ENCODE data around the gene FKBP1A.
"Not testable (repeated sequence)": the region's sequence is repeated elsewhere in the genome, so short reads cannot be mapped to it uniquely, and the experiment has no call there.

The FKBP1A gene

GRCh38 chr20:1346315-1346969 is 46.4 kb downstream of the FKBP1A start:
- no peak overlapping the region for H3K27ac ChIP-seq
- no peak for TF ChIP-seq CTCF (IDR thresholded peaks at IDR 0.05)
- DNase-seq (ENCODE audit: low spot score), result no peak
- H3K4me3 ChIP-seq, result no peak overlapping the region

DNA sequence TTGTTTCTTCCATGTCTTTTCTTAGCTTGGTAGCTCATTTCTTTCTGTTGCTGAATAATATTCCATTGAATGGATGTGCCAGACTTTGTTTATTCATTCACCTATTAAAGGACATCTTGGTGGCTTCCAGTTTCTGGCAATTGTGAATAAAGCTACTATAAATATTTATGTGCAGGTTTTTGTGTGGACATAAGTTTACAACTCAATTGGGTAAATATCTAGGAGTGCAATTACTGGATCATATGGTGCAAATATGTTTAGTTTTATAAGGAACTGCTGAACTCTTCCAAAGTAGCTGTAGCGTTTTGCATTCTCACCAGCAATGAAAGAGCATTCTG is 47.1 kb downstream of the FKBP1A start:
- H3K27ac ChIP-seq, result no peak overlapping the region
- no peak for TF ChIP-seq CTCF (IDR thresholded peaks at IDR 0.05)
- H3K4me3 ChIP-seq, result no peak overlapping the region
- no peak for DNase-seq (ENCODE audit: low spot score)

DNA sequence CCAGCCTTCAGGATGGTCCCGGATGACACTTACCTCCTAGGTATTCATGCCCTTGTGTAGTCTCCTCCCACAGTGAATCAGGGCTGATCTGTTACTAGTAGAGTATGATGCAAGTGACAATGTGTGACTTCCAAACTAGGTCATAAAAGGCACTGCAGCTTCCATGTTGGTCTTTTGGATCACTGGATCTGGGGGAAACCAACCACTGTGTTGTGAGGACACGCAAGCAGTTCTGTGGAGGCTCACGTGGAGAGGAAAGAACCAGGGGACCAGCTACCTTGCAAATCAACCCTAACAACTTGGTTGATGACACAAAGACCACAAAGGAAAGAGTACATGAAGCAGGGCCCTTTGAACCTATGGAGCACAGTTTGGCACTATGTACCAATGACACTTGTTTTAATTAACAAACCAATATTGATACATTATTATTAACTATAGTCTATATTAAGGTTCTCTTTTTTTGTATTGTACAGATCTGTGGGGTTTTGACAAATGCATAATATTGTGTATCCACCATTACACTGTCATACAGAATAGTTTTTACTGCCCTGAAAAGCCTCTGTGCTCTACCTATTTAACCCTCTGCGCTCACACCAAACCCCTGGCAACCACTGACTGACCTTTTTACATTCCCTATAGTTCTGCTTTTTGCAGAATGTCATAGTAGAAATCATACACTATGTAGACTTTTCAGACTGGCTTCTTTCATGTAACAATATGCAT is 47.7 kb downstream of the FKBP1A start:
- DNase-seq (ENCODE audit: low spot score), result no peak
- no peak for TF ChIP-seq CTCF (IDR thresholded peaks at IDR 0.05)
- Histone ChIP-seq H3K27ac (no peak overlapping the region), H3K4me3 (no peak overlapping the region)

DNA sequence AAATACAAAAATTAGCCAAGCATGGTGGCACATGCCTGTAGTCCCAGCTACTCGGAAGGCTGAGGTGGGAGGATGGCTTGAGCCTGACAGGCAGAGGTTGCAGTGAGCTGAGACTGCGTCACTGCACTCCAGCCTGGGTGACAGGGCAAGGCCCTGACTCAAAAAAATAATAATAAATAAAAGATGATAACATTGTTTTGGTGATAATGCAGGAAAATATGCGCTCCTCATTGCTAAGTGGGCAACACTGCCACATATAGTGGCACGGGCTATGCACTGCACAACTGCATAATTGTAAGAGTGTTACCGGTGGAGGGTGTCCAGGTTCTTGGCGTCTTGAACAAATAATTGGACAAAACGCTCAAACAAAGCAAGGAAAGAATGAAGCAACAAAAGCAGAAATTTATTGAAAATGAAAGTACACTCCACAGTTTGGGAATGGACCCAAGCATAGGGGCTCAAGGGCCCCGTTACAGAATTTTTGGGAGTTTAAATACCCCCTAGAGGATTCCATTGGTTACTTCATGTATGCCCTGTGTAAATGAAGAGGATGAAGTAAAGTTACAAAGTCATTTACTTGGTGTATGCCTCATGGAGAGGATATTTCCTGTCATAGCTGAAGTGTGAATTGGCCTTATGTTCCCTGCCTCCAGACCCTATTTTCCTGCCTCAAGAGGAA is 49.3 kb downstream of the FKBP1A start:
- not testable (repeated sequence) for DNase-seq (ENCODE audit: low spot score); H3K27ac ChIP-seq; H3K4me3 ChIP-seq

DNA sequence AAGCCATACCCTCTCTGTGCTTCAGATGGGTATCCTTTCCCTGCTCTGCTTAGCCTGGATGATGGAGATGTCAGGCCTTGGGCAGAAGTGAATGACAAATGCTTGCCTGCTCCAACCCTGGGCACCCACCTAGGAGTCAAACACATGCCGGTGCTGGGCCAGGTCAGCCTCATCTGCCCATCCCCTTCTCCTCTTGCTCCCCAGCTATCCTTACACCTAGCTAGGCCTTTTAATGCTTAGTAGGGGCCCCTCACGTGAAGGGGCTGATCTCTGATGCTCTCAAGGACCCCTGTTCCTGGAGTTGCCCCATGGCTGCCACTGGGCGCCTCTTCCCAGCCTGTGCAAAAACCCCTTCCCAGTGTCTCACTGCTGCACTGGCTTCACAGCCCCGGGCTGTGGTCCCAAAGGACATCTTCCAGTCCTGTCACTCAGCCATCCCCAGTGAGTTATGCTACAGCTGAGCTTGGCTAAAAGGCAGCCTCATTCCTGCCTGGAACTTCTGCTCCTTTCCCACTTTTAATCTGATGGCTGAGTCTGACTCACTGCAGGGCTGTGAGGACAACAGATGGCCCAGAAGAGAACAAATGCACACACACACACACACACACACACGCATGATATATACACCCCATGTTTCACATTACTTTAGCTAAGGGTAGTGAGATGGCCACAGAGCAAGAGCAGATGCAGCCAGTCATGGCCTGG is 51.1 kb downstream of the FKBP1A start:
- Histone ChIP-seq H3K4me3 (no peak overlapping the region), H3K27ac (no peak overlapping the region)
- no peak for TF ChIP-seq CTCF (IDR thresholded peaks at IDR 0.05)
- no peak for DNase-seq (ENCODE audit: low spot score)

DNA sequence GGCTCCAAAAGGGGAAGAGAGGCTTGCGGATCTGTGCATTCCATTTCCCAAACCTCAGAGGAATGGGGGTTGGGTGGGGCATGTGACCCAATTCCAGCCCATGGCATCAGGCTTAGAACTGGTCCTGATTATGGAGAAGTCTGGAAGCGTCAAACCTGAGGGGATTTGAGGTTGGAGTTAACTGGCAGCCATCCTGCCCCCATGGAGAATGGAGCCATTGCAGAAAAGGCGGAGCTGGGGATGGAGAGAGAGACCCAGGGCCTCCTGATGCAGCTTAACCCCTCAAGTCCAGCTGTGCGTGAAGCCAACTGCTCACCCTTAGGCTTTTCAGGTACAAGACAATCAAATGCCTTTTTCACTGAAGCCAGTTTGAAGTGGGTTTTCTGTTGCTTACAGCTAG is 54.1 kb downstream of the FKBP1A start:
- no peak for DNase-seq (ENCODE audit: low spot score)

More for the DNA sequence above, 54.1 kb downstream of the FKBP1A start:
- Histone ChIP-seq H3K4me3 (no peak overlapping the region), H3K27ac (no peak overlapping the region)
- TF ChIP-seq CTCF (IDR thresholded peaks at IDR 0.05), result no peak

Measured in coronary artery (tissue), 2 donors.